ENCODE measurements around the gene WDR18.
A peak's percentile ranks its signal among the peaks of the same experiment; 100 is the strongest.

Gene WDR18

GRCh38 chr19:984165-984967 lies at the start of gene WDR18:
TSS of gene WDR18 (plus strand) at chr19:984345. CDS start at chr19:984354, 9 bp downstream.
- DNase-seq (ENCODE audit: extremely low read depth, low read depth), result peak; percentile 55

GRCh38 chr19:934865-935479 lies 49.2 kb upstream of the WDR18 start:
- TF ChIP-seq CTCF (IDR thresholded peaks at IDR 0.05; ENCODE audit: low read depth, low read length), result no peak
- DNase-seq (ENCODE audit: extremely low read depth, low read depth), result no peak

More at GRCh38 chr19:984165-984967, at the start of gene WDR18:
- no peak for TF ChIP-seq CTCF (IDR thresholded peaks at IDR 0.05; ENCODE audit: low read depth, low read length)

GRCh38 chr19:936175-936546 lies 48.0 kb upstream of the WDR18 start:
- DNase-seq (ENCODE audit: extremely low read depth, low read depth), result no peak
- no peak for TF ChIP-seq CTCF (IDR thresholded peaks at IDR 0.05; ENCODE audit: low read depth, low read length)

- no peak for DNase-seq (ENCODE audit: extremely low read depth, low read depth)
- TF ChIP-seq CTCF (IDR thresholded peaks at IDR 0.05; ENCODE audit: low read depth, low read length), result no peak
Measured at GRCh38 chr19:937259-937694, 46.9 kb upstream of the WDR18 start.

- DNase-seq (ENCODE audit: extremely low read depth, low read depth), result no peak
- TF ChIP-seq CTCF (IDR thresholded peaks at IDR 0.05; ENCODE audit: low read depth, low read length), result no peak
Measured at GRCh38 chr19:938233-938923, 45.8 kb upstream of the WDR18 start.

- no peak for DNase-seq (ENCODE audit: extremely low read depth, low read depth)
- no peak for TF ChIP-seq CTCF (IDR thresholded peaks at IDR 0.05; ENCODE audit: low read depth, low read length)
Measured at GRCh38 chr19:939439-939838, 44.7 kb upstream of the WDR18 start.

GRCh38 chr19:939922-940321 lies 44.2 kb upstream of the WDR18 start:
- DNase-seq (ENCODE audit: extremely low read depth, low read depth), result no peak
- no peak for TF ChIP-seq CTCF (IDR thresholded peaks at IDR 0.05; ENCODE audit: low read depth, low read length)

Data from AG09319 (cell line).